GM18951 (cell line): ENCODE results near the gene MTMR1.
A peak's percentile ranks its signal among the peaks of the same experiment; 100 is the strongest.

Experiments
- POLR2A ChIP-seq: IDR thresholded peaks from 4 replicates; pipeline ENCODE4 v1.6.1; 2011; ENCODE audit warnings: mild to moderate bottlenecking; ENCODE audit not compliant: insufficient read length, insufficient read depth; ENCODE audit errors: extremely low read depth
- in situ Hi-C: fragments of 300-500 bp; cut with MboI; formaldehyde crosslinking; loops from one replicate; pipeline ENCODE4 v1.12.0; 2022; ENCODE audit warnings: low sequenced_read_pairs, mixed read lengths, inconsistent platforms; ENCODE audit not compliant: unreplicated experiment

Gene MTMR1

DNA sequence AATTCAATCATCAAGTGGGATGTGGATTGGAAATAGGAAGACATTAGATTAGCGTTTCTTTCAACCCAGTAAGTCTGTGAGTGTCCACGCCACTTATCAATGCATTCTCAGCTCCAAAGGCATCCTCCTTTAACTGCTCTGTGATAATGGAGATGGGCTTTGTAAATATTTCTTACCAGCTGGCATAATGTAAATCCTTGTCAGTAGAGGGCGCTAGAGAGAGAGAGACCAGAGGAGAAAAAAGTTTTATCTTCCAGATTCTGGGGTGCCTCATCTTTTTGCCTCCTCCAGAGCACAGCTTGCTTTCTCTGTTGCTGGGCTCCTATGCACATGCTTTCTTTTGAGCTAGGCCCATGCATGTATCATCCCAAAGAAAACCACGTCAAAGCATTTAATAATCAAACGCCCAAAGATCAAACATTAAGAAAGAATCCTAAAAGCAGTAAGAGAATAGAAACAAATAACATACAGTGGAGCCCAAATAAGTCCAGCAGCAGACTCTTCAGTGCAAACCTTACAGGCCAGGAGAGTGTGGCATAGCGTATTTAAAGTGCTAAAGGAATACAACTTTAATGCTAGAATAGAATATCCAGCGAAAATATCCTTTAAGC, 9.6 kb upstream of the MTMR1 start:
- no peak for TF ChIP-seq POLR2A
- in situ Hi-C loops = no loop called here

DNA sequence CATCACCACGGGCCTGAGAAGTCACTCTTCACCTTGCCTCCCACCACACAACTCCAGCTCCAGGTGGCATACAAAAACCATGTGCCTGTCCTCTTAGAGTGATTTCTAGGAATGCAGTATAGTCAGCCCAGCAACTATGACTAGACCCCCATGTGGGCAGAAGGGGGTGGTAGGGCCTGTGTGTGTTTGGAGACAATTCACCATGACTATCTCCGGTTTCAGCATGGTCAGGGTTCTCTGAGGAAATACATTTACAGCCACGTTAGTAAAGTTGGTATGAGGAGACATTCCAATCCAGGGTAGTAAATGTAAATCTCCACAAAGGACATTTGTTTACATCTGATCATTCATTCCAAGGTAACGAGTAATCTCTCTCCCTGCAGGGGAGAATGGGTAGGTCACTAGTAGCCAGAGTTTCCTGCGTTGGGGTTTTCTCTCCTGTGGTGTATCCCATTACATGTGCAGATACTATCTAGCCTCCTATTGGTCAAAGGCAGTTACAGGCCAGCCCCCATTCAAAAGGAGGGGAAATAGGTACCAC, 4.2 kb upstream of the MTMR1 start:
- in situ Hi-C loops = no loop called here

DNA sequence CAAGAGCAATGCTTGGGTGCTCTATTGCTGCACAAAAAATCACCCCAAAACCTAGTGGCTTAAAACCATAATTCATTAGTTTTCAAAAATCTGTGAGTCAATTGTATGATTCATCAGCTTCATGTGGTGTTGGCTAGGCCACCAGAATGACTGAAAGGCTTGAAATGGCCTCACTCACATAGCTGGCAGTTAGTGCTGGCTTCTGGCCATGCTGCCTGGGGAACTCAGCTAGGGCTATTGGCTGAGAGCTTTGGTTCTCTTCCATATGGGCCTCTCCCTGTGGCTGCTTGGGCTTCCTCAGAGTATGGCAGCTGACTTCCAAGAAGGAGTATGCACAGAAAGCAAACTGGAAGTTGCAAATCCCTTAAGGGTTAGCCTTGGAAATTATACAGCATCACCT, 3.1 kb upstream of the MTMR1 start:
- TF ChIP-seq POLR2A = no peak
- in situ Hi-C loops = no loop called here

More for the DNA sequence above, 4.2 kb upstream of the MTMR1 start:
- no peak for TF ChIP-seq POLR2A

DNA sequence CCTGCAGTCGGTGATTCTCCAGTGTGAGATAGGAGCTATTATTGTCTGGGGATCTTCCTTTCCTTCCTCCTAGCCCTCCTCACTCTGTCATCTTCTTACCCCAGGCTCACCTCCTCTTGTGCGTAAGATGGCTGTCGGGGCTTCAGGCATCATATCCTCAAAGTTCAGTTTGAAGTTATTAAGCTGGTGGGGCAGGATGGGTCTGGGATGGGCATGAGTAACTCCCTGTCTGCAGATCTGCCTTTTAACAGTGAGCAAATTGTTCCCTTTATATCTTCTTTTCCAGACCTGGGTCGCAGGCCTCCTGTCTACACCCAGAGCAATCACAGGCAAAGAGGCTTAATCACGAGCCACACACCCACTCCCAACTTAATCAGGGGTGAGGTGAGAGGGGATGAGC, 900 bp upstream of the MTMR1 start:
- TF ChIP-seq POLR2A = no peak
- in situ Hi-C loops = no loop called here

DNA sequence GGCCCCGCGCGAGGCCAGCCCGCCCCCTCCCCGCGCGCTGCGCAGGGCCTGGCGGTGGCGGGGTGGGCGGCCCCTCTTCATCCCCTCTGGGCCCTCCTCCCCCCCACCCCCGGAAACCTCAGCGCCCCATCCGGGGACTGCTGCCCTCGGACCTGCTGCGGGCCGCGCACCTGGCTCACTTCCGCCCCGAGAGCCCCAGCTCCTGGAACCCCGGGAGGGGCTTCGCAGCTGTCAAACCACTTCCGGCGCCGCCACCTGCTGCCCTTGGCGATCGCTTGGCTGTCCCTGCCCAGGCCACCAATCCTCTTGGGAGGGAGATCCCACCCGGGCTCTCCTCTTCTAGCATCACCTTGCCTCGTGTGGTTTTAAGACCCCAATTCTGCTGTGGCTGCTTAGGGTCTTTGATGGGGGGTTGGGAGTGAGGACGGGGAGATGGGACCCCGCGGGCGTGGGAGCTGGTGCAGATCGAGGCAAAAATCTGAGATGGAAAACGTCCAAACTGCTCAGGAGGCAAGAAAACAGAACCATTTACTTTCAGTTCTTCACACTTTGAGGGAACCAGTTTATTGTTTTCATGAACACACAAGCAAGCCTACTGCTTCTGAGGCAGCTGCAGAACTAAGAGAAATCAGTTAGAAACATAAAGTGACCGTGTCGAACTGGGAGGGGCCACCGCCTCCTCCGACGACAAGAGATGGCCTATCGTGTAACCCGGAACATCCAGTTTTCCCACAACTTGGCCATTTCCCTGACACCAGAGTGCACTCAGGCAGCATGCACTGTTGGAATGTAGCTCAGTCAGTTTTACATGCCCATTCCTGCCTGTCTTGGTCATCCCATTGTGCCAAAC, 754 bp downstream of the MTMR1 start:
- in situ Hi-C loops = no loop called here
- peak; percentile 3 for TF ChIP-seq POLR2A

DNA sequence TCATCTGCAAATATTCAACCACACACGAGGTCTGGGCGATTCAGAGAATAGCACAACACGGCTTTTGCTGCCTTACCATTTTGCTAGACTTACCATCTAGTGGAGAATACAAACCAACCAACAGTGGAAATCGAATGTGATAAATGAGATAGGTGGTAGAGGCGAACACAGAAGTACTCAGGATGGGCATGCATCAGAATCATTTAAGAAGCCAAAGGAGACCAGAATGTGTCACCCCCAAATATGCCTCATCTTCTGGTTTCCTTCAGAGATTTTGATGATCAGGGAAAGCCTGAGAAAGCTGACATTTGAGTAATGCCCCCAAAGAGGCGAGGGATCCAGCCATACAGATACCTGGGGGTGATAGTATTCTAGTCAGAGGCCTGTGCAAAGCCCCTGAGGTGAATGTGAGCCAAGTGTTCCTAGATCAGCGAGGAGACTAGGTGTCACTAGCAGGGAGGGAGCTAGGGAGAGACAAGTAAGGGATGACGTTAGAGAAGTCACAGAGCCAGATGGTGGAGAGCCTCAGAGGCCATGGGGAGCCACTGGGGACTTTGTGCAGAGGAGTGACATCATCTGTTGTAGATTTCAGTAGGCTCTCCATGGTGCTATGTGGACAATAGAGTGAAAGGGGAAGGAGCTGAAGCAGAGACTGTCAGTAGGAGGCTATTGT, 1.7 kb downstream of the MTMR1 start:
- no peak for TF ChIP-seq POLR2A
- in situ Hi-C loops = no loop called here

DNA sequence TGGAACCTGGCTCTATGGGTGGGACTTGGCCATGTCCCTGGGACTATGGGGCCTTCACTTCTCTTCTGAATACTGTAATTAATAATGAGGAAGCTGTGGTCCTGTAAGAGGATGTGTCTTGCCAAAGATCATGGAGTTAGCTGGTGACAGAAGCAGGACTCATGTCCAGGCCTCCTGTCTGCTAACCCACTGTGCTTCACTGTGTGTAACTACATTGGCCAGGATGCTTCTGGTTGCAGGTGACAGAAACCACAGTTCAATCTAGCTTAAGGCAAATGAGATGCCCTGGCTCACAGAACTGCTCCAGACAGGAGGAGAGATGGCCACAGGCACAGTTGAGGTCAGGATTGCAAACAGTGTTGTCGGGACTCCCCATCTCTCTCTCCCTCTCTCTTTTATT, 3.1 kb downstream of the MTMR1 start:
- TF ChIP-seq POLR2A = no peak
- in situ Hi-C loops = no loop called here

DNA sequence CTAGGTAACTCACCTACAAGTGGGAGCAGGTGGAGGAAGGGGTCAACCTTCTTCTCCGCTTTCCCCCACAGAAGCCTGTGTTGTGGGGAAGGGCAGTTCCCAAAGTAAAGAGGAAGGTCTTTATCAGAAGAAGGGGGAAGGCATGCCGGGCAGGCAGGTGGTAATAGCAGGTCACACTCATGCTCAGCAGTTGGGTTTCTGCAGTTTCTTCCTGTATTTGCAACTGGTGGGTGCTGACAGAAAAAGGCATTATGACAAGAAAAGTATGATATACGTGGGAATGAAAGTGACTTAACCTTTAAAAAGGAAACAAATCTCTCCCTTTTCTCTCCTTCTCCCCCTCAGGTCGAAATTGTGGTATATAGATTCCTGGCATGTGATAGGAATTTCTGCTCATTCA, 3.7 kb downstream of the MTMR1 start:
- in situ Hi-C loops = no loop called here

DNA sequence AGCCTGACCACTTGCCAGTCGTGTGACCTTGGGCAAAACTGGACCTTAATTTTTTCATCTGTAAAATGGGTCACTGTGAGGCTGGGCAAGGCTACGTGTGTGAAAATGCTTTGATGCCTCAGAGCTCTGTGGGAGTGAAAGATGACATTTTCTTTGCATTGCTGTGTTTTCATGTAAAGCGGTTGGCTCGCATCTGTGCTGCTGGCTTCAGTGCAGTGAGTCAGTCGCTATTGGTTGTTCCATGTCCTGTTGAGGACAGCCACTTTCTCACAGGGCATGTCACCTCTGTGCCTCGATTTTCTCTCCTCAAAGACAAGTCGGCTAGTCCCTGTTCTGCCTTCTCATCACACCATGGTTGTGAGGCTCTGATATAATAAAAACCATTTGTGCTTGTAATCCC, 4.4 kb downstream of the MTMR1 start:
- in situ Hi-C loops = no loop called here
- no peak for TF ChIP-seq POLR2A

More for the DNA sequence above, 3.7 kb downstream of the MTMR1 start:
- TF ChIP-seq POLR2A = no peak

DNA sequence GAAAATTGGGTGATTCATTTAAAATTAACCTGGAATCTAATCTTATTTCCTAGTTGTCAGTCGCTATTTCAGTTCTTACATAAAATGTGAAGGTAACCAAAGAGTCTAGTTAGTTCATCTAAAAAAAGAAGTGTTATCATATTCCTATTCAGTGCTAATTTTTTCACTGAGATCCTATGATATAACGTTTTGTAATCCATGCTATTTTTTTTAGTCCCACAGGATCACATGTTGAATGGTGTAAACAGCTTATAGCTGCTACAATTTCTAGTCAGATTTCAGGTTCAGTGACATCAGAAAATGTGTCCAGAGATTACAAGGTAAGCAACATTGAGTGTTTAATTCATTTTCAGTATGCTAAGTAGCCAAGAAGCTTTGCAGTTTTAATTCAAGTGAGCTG, 5.8 kb downstream of the MTMR1 start:
- TF ChIP-seq POLR2A = no peak
- in situ Hi-C loops = no loop called here

DNA sequence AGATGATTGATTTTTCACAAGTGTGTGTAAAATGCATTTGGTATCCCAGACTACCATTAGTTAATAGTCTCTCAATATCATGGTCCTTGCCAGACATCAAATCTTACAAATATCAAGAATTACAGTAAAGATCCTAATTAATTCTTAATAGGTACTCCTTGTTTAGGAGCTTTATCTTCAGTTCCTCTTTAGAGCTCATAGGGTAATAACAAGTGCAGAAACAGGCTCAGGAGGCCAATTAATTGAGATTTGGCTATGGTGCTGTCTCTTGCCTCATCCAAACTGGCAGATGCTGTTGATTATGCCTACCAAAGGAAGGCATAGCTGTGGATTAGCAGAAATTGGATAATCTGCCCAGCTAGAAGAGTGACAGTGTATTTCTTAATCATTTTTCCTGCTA, 6.9 kb downstream of the MTMR1 start:
- TF ChIP-seq POLR2A = no peak
- in situ Hi-C loops = loop anchor here (25.0 kb wide), 1 partner anchor 738 kb away; no protein-coding TSS in a partner anchor

DNA sequence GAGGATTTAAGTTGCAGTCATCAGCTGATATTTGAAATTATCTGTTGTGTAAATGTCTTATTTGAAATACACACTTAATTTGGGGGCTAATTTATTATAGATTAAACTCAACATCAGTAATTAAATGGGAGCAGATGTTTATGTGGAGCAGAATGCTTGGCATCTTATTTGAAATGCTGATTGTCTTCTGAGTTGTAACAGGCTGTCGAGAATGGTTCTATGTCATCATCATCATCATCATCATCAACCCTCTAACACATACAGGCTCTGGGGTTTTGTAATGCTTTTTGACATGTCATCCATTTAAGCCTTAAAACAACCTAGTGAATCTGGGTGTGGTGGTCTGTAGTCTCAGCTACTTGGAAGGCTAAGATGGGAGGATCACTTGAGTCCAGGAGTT, 8.2 kb downstream of the MTMR1 start:
- TF ChIP-seq POLR2A = no peak
- in situ Hi-C loops = loop anchor here (25.0 kb wide), 1 partner anchor 739 kb away; no protein-coding TSS in a partner anchor

DNA sequence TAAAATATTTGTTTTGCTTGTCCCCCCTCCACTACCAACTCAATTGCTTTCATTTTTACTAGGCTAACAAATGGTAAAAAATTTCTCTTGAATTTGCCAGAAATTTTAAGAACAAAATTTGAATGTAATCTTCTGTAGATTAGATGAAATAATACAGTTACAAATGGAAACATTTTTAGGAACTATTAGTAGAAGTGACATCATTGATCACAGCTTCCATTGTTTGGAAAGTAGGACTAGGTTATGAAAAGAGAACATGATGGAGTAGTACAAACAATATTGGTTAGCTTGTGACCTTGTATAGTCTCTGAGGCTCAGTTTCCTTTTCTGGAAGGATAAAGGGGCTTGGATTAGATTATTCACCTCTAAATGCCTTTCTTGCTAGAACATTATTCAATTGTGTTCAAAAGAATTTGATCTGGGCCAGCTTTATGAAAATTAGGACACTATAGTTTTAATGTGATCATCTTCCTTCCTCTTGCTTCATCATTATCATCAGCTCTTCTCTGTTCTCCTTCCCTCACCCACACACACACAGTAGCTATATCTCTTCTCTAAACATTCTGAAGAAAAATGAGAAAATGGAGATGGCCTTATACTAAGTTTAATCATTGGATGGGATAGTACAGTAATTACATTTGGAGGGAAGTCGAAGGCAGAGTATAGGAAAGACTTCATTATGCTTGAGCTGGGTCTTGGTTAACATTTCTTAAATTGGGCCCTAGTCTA, 9.9 kb downstream of the MTMR1 start:
- in situ Hi-C loops = loop anchor here (25.0 kb wide), 1 partner anchor 741 kb away; no protein-coding TSS in a partner anchor
- TF ChIP-seq POLR2A = no peak
